PC-9 (cell line): ENCODE data around the gene CPLX4.
"Not testable (repeated sequence)": the region's sequence is repeated elsewhere in the genome, so short reads cannot be mapped to it uniquely, and the experiment has no call there.

Experiments used
- CTCF ChIP-seq: fragments of 200-600 bp; sonication (generic); conservative IDR thresholded peaks from 2 replicates; pipeline ENCODE4 v1.6.1; 2017; ENCODE audit warnings: mixed run types, antibody characterized with exemption, mild to moderate bottlenecking, moderate library complexity
- EZH2 ChIP-seq: fragments of 200-600 bp; sonication (generic); IDR thresholded peaks from 2 replicates; pipeline ENCODE4 v1.8.0; 2017; ENCODE audit warnings: antibody characterized with exemption, low read depth

GRCh38 chr18:59255491-59255890 is 63.0 kb downstream of the CPLX4 start:
- TF ChIP-seq CTCF, EZH2: not testable (repeated sequence)
